MM.1S (cell line): Measurements from ENCODE around the gene SPACA7.

ENCODE experiments used
- EZH2 ChIP-seq: fragments of 300-600 bp; sonication (generic); optimal IDR thresholded peaks from 2 replicates; pipeline ENCODE3; 2017; ENCODE audit warnings: low read depth, mild to moderate bottlenecking, antibody characterized with exemption, low read length, mixed read lengths
- EZH2phosphoT487 ChIP-seq: fragments of 300-600 bp; sonication (generic); IDR thresholded peaks from 2 replicates; pipeline ENCODE4 v1.6.1; 2018; ENCODE audit warnings: antibody characterized with exemption, low read length
- TF ChIP-seq, protein P1 (sequence below): fragments of 300-600 bp; sonication (generic); IDR thresholded peaks from 2 replicates; pipeline ENCODE4 v1.5.1; 2016; ENCODE audit warnings: antibody characterized with exemption, low read length, mixed read lengths

DNA sequence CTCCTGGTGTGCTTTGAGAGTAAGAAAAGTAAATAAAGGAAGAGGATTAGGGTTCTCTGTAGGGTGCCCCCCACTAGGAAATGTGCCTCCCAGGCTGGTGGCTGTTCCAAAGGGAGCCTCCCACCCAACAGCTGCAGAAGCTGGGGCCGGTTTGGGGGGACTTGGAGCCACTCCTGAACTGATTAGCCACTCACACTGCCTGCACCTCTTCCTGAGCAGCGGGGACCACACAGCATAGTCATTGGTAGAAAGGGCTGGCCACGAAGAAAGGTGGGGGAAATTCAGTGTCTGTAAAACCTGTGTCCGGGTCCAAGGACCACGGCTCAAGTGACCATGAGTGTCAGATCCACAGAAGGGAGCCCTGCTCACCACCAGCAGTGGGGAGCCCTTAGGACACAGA is 55.6 kb downstream of the SPACA7 start:
- TF ChIP-seq, protein P1, sequence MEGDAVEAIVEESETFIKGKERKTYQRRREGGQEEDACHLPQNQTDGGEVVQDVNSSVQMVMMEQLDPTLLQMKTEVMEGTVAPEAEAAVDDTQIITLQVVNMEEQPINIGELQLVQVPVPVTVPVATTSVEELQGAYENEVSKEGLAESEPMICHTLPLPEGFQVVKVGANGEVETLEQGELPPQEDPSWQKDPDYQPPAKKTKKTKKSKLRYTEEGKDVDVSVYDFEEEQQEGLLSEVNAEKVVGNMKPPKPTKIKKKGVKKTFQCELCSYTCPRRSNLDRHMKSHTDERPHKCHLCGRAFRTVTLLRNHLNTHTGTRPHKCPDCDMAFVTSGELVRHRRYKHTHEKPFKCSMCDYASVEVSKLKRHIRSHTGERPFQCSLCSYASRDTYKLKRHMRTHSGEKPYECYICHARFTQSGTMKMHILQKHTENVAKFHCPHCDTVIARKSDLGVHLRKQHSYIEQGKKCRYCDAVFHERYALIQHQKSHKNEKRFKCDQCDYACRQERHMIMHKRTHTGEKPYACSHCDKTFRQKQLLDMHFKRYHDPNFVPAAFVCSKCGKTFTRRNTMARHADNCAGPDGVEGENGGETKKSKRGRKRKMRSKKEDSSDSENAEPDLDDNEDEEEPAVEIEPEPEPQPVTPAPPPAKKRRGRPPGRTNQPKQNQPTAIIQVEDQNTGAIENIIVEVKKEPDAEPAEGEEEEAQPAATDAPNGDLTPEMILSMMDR: no peak
- TF ChIP-seq EZH2phosphoT487 (no peak), EZH2 (no peak)
